Smooth muscle cell (in vitro differentiated cells): ENCODE results near the gene NFIX. TPM values are rescaled to one million over a fixed set of nuclear protein-coding genes. Genes with fewer than 3 reads are reported as not detected.

Source experiments
- DNase-seq: peaks from one replicate; lab custom pipeline; 2025; ENCODE audit not compliant: unreplicated experiment; lab: John Stamatoyannopoulos, UW
- H2AFZ ChIP-seq: fragments of 200-600 bp; sonication (generic); 2 replicates; pipeline ENCODE4 v1.6.0; 2016; ENCODE audit warnings: antibody characterized with exemption, low read depth, mild to moderate bottlenecking
- H3F3A ChIP-seq: fragments of 200-600 bp; sonication (generic); 2 replicates; pipeline ENCODE4 v1.6.0; 2017; ENCODE audit warnings: antibody characterized with exemption, low read depth
- H3K27ac ChIP-seq: fragments of 200-600 bp; sonication (generic); 2 replicates; pipeline ENCODE4 v1.5.1; 2016; ENCODE audit warnings: low read depth, mild to moderate bottlenecking
- H3K27me3 ChIP-seq: fragments of 200-600 bp; sonication (generic); 2 replicates; pipeline ENCODE4 v1.6.1; 2016; ENCODE audit warnings: low read depth, mild to moderate bottlenecking
- H3K36me3 ChIP-seq: fragments of 200-600 bp; sonication (generic); 2 replicates; pipeline ENCODE4 v1.5.1; 2016; ENCODE audit warnings: low read depth
- H3K4me1 ChIP-seq: fragments of 200-600 bp; sonication (generic); 2 replicates; pipeline ENCODE4 v1.5.1; 2016; ENCODE audit warnings: low read depth
- H3K4me2 ChIP-seq: fragments of 200-600 bp; sonication (generic); 2 replicates; pipeline ENCODE4 v1.6.0; 2016; ENCODE audit warnings: mild to moderate bottlenecking
- H3K4me3 ChIP-seq: fragments of 200-600 bp; sonication (generic); 2 replicates; pipeline ENCODE4 v1.5.1; 2016; ENCODE audit warnings: mild to moderate bottlenecking
- H3K79me2 ChIP-seq: fragments of 200-600 bp; sonication (generic); 2 replicates; pipeline ENCODE4 v1.6.0; 2016; ENCODE audit warnings: low read depth, mild to moderate bottlenecking
- H3K9ac ChIP-seq: fragments of 200-600 bp; sonication (generic); 2 replicates; pipeline ENCODE4 v1.6.0; 2016; ENCODE audit warnings: low read depth
- H3K9me3 ChIP-seq: fragments of 200-600 bp; sonication (generic); replicated peaks from 2 replicates; pipeline ENCODE4 v1.5.1; 2016; ENCODE audit warnings: low read depth
- H4K20me1 ChIP-seq: fragments of 200-600 bp; sonication (generic); 2 replicates; pipeline ENCODE4 v1.6.0; 2016; ENCODE audit warnings: low read depth
- WGBS: methylation state at CpG from one replicate; pipeline ENCODE4 v1.1.7; 2016; ENCODE audit warnings: low lambda C conversion rate; 5-methylcytosine and 5-hydroxymethylcytosine counted together
- polyA plus RNA-seq: library from polyadenylated mRNA; unstranded; fragments of >200 nt; fragmentation: Nextera tagmentation; extraction: Ambion mirVana; gene quantifications from 2 replicates; pipeline ENCODE4 v1.2.1, GENCODE V29; 2016
- total RNA-seq: library from RNA; depleted of rRNA; stranded (reverse); fragments of >200 nt; gene quantifications from 2 replicates; pipeline ENCODE4 v1.2.3, GENCODE V29; 2014
- TF ChIP-seq, protein P1 (sequence below): fragments of 200-600 bp; sonication (generic); IDR thresholded peaks from 2 replicates; pipeline ENCODE4 v1.5.1; 2017; ENCODE audit warnings: borderline replicate concordance, mild to moderate bottlenecking, antibody characterized with exemption; ENCODE audit not compliant: insufficient read depth, poor library complexity, severe bottlenecking

The NFIX gene
- total and polyA plus RNA-seq, 2 experiments from 2014 or later = 1.9 to 2.3 TPM

DNA sequence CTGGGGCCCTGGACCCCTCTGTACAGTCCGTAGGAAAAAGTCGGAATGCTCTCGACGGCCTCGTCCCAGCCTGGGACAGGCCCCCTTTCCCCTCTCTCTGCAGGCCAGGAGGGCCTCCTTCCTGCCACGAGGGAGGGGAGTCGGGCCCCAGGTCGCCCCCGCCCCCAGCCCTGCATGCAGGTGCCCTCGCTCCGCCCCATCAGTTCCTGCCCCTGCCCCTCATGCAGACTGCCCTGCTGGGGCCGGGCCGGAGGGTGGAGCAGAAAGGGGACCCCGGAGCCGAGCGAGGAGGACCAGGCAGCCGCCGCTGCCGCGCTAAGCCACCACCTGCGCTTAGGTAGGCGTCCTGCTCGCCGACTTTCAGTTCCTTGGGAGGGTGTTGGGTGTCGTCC lies 100.1 kb downstream of the NFIX start:
- no peak overlapping the region for H3K9ac ChIP-seq
- TF ChIP-seq, protein P1, sequence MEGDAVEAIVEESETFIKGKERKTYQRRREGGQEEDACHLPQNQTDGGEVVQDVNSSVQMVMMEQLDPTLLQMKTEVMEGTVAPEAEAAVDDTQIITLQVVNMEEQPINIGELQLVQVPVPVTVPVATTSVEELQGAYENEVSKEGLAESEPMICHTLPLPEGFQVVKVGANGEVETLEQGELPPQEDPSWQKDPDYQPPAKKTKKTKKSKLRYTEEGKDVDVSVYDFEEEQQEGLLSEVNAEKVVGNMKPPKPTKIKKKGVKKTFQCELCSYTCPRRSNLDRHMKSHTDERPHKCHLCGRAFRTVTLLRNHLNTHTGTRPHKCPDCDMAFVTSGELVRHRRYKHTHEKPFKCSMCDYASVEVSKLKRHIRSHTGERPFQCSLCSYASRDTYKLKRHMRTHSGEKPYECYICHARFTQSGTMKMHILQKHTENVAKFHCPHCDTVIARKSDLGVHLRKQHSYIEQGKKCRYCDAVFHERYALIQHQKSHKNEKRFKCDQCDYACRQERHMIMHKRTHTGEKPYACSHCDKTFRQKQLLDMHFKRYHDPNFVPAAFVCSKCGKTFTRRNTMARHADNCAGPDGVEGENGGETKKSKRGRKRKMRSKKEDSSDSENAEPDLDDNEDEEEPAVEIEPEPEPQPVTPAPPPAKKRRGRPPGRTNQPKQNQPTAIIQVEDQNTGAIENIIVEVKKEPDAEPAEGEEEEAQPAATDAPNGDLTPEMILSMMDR = no peak
- H4K20me1 ChIP-seq = peaks cover 11% of the 10 kb centered on the region
- 4% methylated on average over 17 of the region's 25 CpGs for WGBS
- no peaks in the 10 kb centered on the region for H3K79me2 ChIP-seq
- H3K36me3 ChIP-seq = no peaks in the 10 kb centered on the region
- H3K4me1 ChIP-seq = peaks cover 35% of the 10 kb centered on the region
- no peak overlapping the region for H3K27ac ChIP-seq
- no peak overlapping the region for H3K4me3 ChIP-seq
- peak overlapping the region; percentile 65 for H3K4me2 ChIP-seq
- DNase-seq = no peak
- H2AFZ ChIP-seq = no peak overlapping the region
- H3K9me3 ChIP-seq = no peaks in the 10 kb centered on the region
- peaks cover 48% of the 10 kb centered on the region for H3K27me3 ChIP-seq
- peaks cover 13% of the 10 kb centered on the region for H3F3A ChIP-seq

DNA sequence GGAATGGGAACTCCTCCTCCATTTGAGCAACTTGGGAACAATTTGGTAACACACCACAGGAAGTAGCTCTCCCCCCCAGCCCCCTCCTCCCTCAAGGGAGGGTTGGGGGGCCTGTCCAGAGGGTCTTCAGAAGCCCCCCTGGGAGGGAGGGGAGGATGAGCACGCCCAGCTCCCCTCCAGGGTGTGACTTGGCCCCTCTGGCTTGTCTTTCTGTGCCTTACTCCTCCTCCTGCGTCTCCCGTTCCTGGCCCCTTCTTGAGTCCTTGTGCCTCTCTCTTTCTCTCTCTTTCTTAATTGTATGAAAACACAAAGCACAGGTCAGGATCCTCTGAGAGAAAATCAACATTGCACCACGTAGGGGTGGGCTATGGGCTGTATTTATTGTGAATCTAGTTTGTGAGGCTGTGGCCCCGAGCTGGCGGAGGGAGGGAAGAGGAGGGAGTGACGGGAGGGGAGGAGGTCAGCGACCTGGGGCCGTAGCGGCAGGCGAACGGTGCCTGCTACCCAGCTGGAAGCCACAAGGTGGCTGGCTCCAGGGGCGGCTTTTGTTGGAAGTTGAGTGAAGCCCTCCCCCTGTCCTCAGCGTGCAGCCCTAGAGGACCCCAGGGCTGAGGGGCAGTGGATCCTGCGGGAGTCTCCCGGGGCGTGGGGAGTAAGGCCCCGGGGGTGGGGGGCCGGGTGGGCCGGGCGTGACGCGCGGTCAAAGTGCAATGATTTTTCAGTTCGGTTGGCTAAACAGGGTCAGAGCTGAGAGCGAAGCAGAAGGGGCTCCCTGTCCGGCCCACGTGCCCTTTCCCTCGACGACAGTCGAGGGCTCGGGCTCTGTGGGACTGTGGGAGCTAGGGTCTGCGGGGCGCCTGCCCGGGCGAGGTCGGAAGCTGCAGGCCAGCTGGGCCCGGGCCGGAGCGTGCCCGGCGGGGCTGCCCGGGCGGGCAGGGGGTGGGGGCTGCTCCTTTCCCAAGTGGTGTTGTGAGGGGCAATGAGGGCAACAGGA lies 101.0 kb downstream of the NFIX start:
- no peaks in the 10 kb centered on the region for H3K79me2 ChIP-seq
- H2AFZ ChIP-seq = no peak overlapping the region
- no peak overlapping the region for H3K4me3 ChIP-seq
- WGBS = 7% methylated on average over 30 of the region's 44 CpGs
- no peak for DNase-seq
- H3K4me1 ChIP-seq = peaks cover 31% of the 10 kb centered on the region
- H3K36me3 ChIP-seq = no peaks in the 10 kb centered on the region
- H4K20me1 ChIP-seq = peaks cover 11% of the 10 kb centered on the region
- peaks cover 48% of the 10 kb centered on the region for H3K27me3 ChIP-seq
- H3K9ac ChIP-seq = no peak overlapping the region
- peaks cover 14% of the 10 kb centered on the region for H3F3A ChIP-seq
- H3K9me3 ChIP-seq = no peaks in the 10 kb centered on the region
- peak overlapping the region; percentile 65 for H3K4me2 ChIP-seq
- TF ChIP-seq, protein P1 = peak; percentile 26
- no peak overlapping the region for H3K27ac ChIP-seq

DNA sequence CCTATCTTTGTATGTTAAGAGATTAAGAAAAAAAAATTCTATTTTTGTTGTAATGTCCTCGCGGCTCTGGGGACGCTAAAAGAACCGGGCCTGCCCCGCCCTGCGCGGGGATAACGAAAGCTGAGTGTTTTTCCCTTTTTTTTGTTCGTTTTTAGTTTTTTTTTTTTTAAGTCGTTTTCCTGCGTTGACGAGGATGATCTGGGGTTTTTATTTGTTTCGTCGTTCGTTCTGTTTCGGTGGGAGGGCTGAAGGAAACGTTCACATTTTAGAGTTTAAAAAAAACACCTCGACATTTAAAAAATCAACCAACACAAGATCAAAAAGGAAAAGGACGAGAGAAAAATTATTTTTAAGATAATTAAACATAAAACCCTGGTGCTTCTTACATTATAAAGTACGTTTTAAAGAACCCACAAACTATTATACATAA lies 101.8 kb downstream of the NFIX start:
- peaks cover 23% of the 10 kb centered on the region for H3K4me1 ChIP-seq
- DNase-seq = no peak
- no peak overlapping the region for H3K4me3 ChIP-seq
- H3K27ac ChIP-seq = no peak overlapping the region
- H3K36me3 ChIP-seq = no peaks in the 10 kb centered on the region
- H3K9me3 ChIP-seq = no peaks in the 10 kb centered on the region
- peaks cover 48% of the 10 kb centered on the region for H3K27me3 ChIP-seq
- H4K20me1 ChIP-seq = peaks cover 11% of the 10 kb centered on the region
- H3F3A ChIP-seq = peaks cover 14% of the 10 kb centered on the region
- peak overlapping the region; percentile 65 for H3K4me2 ChIP-seq
- 8% methylated on average over 20 of the region's 20 CpGs for WGBS
- no peak overlapping the region for H3K9ac ChIP-seq
- H3K79me2 ChIP-seq = no peaks in the 10 kb centered on the region
- no peak overlapping the region for H2AFZ ChIP-seq
- TF ChIP-seq, protein P1 = no peak
